ENCODE results near the gene TFEB. TPM values are rescaled to one million over a fixed set of nuclear protein-coding genes. Genes with fewer than 3 reads are reported as not detected.

TFEB gene
- total and polyA plus RNA-seq, 8 donors: 7.6 to 37.0 (median 9.8) TPM

- H3K27me3 ChIP-seq: peaks cover 0 to under 1% of the 10 kb centered on the region in 2 donors
- peaks cover 0 to 9% of the 10 kb centered on the region in 2 donors for H3K36me3 ChIP-seq
- intact Hi-C loops (cut with DNase I): no loop called here
- ATAC-seq (no peak), DNase-seq (no peak)
- TF ChIP-seq, protein P1, sequence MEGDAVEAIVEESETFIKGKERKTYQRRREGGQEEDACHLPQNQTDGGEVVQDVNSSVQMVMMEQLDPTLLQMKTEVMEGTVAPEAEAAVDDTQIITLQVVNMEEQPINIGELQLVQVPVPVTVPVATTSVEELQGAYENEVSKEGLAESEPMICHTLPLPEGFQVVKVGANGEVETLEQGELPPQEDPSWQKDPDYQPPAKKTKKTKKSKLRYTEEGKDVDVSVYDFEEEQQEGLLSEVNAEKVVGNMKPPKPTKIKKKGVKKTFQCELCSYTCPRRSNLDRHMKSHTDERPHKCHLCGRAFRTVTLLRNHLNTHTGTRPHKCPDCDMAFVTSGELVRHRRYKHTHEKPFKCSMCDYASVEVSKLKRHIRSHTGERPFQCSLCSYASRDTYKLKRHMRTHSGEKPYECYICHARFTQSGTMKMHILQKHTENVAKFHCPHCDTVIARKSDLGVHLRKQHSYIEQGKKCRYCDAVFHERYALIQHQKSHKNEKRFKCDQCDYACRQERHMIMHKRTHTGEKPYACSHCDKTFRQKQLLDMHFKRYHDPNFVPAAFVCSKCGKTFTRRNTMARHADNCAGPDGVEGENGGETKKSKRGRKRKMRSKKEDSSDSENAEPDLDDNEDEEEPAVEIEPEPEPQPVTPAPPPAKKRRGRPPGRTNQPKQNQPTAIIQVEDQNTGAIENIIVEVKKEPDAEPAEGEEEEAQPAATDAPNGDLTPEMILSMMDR (IDR thresholded peaks at IDR 0.05): no peak
- no peak overlapping the region for H3K27ac ChIP-seq
- no peaks in the 10 kb centered on the region for H3K4me1 ChIP-seq
- H3K4me3 ChIP-seq: no peak overlapping the region
- no peaks in the 10 kb centered on the region for H3K9me3 ChIP-seq
These were observed 81.2 kb downstream of the TFEB start for GRCh38 chr6:41654151-41654697.

DNA sequence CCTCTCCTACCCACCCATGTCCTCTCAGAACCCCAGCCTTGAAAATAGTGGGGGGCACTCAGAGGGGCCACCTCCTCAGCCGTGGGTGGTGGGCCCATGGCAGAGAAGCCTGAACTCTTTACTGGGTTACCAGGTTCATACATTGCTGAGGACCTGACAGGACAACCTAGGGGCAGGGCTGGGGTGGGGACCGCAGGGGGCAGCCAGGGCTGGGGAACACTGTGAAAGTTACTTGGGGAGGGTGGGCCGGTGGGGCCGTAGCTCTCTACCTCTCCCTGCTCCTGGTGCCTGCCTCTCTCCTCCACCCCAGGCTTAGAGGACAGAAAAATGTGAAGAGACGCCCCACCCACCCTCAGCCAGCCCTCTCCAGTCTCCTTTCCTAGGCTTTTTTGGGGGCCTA is 81.7 kb downstream of the TFEB start:
- Histone ChIP-seq H3K4me3 (no peak overlapping the region), H3K36me3 (peaks cover 0 to 9% of the 10 kb centered on the region in 2 donors), H3K27me3 (no peaks in the 10 kb centered on the region), H3K27ac (no peak overlapping the region), H3K9me3 (no peaks in the 10 kb centered on the region), H3K4me1 (no peaks in the 10 kb centered on the region)
- ATAC-seq (peak; percentile 42), DNase-seq (no peak)
- TF ChIP-seq, protein P1 (IDR thresholded peaks at IDR 0.05): no peak
- intact Hi-C loops (cut with DNase I): no loop called here

- H3K27ac ChIP-seq: no peak overlapping the region
- H3K9me3 ChIP-seq: no peaks in the 10 kb centered on the region
- intact Hi-C loops (cut with DNase I): no loop called here
- no peaks in the 10 kb centered on the region for H3K4me1 ChIP-seq
- H3K4me3 ChIP-seq: no peak overlapping the region
- TF ChIP-seq, protein P1 (IDR thresholded peaks at IDR 0.05): no peak
- ATAC-seq (peak; percentile 82), DNase-seq (peak in 2 of 4 donors; percentile 56 to 80)
- no peaks in the 10 kb centered on the region for H3K27me3 ChIP-seq
- H3K36me3 ChIP-seq: peaks cover 0 to 9% of the 10 kb centered on the region in 2 donors
These were observed 82.3 kb downstream of the TFEB start for GRCh38 chr6:41652866-41653652.

DNA sequence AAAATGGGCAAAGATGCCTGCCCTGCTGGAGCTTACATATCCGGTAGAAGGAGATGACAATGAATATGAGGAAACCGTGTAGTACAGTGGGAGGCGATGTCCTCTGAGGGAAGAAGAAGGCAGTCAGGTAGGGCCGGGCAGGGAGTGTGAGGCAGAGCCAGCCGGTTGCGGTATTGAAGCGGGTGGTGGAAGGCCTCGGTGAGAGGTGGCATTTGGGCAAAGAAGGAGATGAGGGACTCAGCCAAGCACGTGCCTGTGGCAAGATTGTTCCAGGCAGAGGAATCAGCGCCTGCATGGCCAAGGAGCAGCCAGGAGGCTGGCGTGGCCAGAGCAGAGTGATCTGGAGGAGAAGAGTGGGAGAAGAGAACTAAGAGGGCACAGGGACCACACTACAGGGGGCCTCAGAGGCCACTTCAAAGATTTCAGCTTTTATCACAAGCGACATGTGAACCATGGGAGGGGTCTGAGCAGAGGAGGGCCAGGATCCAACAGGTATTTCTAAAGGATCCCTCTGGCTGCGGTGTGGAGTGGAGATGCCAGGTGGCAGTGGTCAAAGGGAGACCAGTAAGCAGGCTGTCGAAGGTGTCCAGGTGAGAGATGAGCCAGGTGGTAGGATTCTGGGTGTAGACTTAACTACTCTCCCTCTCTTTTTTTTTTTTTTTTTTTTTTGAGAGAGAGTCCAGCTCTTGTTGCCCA is 83.3 kb downstream of the TFEB start:
- H3K27ac ChIP-seq: no peak overlapping the region
- peaks cover 0 to 9% of the 10 kb centered on the region in 2 donors for H3K36me3 ChIP-seq
- intact Hi-C loops (cut with DNase I): no loop called here
- no peak overlapping the region for H3K4me3 ChIP-seq
- no peaks in the 10 kb centered on the region for H3K27me3 ChIP-seq
- ATAC-seq: no peak
- TF ChIP-seq, protein P1 (IDR thresholded peaks at IDR 0.05): no peak
- no peak for DNase-seq
- H3K4me1 ChIP-seq: no peaks in the 10 kb centered on the region
- no peaks in the 10 kb centered on the region for H3K9me3 ChIP-seq

Measured in left lung (tissue), 10 donors.